GM12874 (cell line): ENCODE data around the gene C1orf21.

ENCODE experiments used
- CTCF ChIP-seq: IDR thresholded peaks from 2 replicates; pipeline ENCODE4 v1.5.1; 2011; ENCODE audit warnings: low read depth, mild to moderate bottlenecking, control low read depth, low read length, moderate library complexity; ENCODE audit not compliant: insufficient read depth

The C1orf21 gene

GRCh38 chr1:184417916-184418315 is 31.1 kb downstream of the C1orf21 start:
- no peak for TF ChIP-seq CTCF

GRCh38 chr1:184418652-184419349 is 32.0 kb downstream of the C1orf21 start:
- no peak for TF ChIP-seq CTCF

GRCh38 chr1:184419350-184420161 is 32.7 kb downstream of the C1orf21 start:
- TF ChIP-seq CTCF = no peak

- TF ChIP-seq CTCF = no peak
These were observed 35.8 kb downstream of the C1orf21 start for GRCh38 chr1:184422490-184423233.

- no peak for TF ChIP-seq CTCF
These were observed 36.8 kb downstream of the C1orf21 start for GRCh38 chr1:184423649-184424048.

- TF ChIP-seq CTCF = no peak
These were observed 37.3 kb downstream of the C1orf21 start for GRCh38 chr1:184424157-184424556.

- TF ChIP-seq CTCF = no peak
These were observed 38.1 kb downstream of the C1orf21 start for GRCh38 chr1:184424945-184425344.
